OCI-LY7 (cell line): ENCODE data around the gene BEAN1.

Experiments
- EZH2phosphoT487 ChIP-seq: fragments of 200-600 bp; sonication (generic); IDR thresholded peaks from 2 replicates; pipeline ENCODE4 v1.6.1; 2018; ENCODE audit warnings: low read depth, borderline replicate concordance, mild to moderate bottlenecking, mixed run types, antibody characterized with exemption, low read length, moderate library complexity, mixed read lengths
- TF ChIP-seq, protein P1 (sequence below): fragments of 200-600 bp; sonication (generic); conservative IDR thresholded peaks from 2 replicates; pipeline ENCODE4 v1.5.1; 2014; ENCODE audit warnings: mild to moderate bottlenecking, antibody characterized with exemption, low read length, moderate library complexity, mixed read lengths

DNA sequence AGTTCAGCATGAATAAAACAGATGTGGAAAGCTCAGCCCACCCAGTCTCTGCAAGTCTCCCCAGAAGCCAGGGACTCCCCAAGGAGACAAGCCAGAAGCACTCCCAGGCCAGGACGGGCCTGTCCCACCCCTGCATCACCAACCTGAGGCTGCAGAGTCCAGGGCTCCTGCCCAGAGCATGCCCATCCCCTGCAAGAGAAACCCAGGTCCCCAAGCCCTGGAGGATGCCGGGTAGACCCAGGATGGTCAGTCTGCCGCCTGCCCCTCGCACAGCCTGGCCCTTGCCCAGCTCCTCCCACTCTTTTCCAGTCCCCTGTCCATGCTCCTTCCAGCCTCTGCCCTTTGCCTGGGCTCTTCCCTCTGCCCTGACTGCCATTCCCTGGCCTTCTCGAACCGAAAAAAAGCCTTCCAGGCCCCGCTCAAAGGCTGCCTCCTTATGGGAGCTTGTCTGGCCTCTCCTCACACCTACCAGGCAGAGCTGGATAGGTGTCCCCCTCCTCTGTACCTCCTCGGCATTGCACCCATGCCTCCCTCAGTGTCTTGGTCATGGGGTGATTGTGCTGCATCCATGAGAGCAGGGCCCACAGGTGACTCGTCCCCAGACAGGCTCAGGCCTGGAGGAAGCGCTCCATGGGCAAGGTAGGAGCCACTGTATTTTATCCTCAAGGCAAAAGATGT is 44.8 kb downstream of the BEAN1 start:
- TF ChIP-seq, protein P1, sequence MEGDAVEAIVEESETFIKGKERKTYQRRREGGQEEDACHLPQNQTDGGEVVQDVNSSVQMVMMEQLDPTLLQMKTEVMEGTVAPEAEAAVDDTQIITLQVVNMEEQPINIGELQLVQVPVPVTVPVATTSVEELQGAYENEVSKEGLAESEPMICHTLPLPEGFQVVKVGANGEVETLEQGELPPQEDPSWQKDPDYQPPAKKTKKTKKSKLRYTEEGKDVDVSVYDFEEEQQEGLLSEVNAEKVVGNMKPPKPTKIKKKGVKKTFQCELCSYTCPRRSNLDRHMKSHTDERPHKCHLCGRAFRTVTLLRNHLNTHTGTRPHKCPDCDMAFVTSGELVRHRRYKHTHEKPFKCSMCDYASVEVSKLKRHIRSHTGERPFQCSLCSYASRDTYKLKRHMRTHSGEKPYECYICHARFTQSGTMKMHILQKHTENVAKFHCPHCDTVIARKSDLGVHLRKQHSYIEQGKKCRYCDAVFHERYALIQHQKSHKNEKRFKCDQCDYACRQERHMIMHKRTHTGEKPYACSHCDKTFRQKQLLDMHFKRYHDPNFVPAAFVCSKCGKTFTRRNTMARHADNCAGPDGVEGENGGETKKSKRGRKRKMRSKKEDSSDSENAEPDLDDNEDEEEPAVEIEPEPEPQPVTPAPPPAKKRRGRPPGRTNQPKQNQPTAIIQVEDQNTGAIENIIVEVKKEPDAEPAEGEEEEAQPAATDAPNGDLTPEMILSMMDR: no peak
- TF ChIP-seq EZH2phosphoT487: no peak
